NB4 (cell line): ENCODE measurements around the gene SLC18A2.

Experiments used
- POLR2A ChIP-seq: IDR thresholded peaks from 2 replicates; pipeline ENCODE4 v1.6.1; 2011; ENCODE audit warnings: mild to moderate bottlenecking; ENCODE audit not compliant: insufficient read length; ENCODE audit errors: extremely low read depth
- TF ChIP-seq, protein P1 (sequence below): IDR thresholded peaks from one replicate; pipeline ENCODE4 v1.5.1; 2012; ENCODE audit warnings: low read depth, low read length

- TF ChIP-seq, protein P1, sequence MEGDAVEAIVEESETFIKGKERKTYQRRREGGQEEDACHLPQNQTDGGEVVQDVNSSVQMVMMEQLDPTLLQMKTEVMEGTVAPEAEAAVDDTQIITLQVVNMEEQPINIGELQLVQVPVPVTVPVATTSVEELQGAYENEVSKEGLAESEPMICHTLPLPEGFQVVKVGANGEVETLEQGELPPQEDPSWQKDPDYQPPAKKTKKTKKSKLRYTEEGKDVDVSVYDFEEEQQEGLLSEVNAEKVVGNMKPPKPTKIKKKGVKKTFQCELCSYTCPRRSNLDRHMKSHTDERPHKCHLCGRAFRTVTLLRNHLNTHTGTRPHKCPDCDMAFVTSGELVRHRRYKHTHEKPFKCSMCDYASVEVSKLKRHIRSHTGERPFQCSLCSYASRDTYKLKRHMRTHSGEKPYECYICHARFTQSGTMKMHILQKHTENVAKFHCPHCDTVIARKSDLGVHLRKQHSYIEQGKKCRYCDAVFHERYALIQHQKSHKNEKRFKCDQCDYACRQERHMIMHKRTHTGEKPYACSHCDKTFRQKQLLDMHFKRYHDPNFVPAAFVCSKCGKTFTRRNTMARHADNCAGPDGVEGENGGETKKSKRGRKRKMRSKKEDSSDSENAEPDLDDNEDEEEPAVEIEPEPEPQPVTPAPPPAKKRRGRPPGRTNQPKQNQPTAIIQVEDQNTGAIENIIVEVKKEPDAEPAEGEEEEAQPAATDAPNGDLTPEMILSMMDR = peak; percentile 4
- TF ChIP-seq POLR2A = no peak
These were observed 78.0 kb downstream of the SLC18A2 start for GRCh38 chr10:117318909-117319308.
